ENCODE data around the gene PIR. TPM values are rescaled to one million over a fixed set of nuclear protein-coding genes. Genes with fewer than 3 reads are reported as not detected.

Gene PIR
- total and polyA plus RNA-seq, 2 donors (not counting 3 experiments of a cell fraction or from before 2014, with no cell fraction given): 89.0 to 108 TPM

- H3K27ac ChIP-seq (ENCODE audit: insufficient read depth, low read depth, low read length): no peak overlapping the region
- no peaks in the 10 kb centered on the region for H3K27me3 ChIP-seq (ENCODE audit: control insufficient read depth in 2 of 2, insufficient read depth in 2 of 2, low read length in 2 of 2)
- intact Hi-C loops (cut with micrococcal nuclease): no loop called here
- no peak overlapping the region for H3K9ac ChIP-seq (replicated peaks; ENCODE audit: extremely low read depth, insufficient read depth, low read length)
- H3K36me3 ChIP-seq (ENCODE audit: control insufficient read depth in 2 of 2, extremely low read depth in 1 of 2, insufficient read depth in 2 of 2, low read length in 2 of 2): peaks cover 2 to 5% of the 10 kb centered on the region in 2 experiments
- ChIA-PET POLR2A (no interaction called here), CTCF (interaction anchor here (0.6 to 1.0 kb wide), 2 partner anchors 9 to 19 kb away, joined by 4 read pairs; no protein-coding TSS in a partner anchor)
- no peaks in the 10 kb centered on the region for H3K9me1 ChIP-seq (replicated peaks; ENCODE audit: control insufficient read depth, extremely low read depth, insufficient read depth, low read length)
- BruUV-seq (replicated peaks): no TSS peak
- H3K79me2 ChIP-seq (ENCODE audit: control insufficient read depth, insufficient read depth, low read length): peaks cover 36% of the 10 kb centered on the region
- peaks cover 46% of the 10 kb centered on the region for H3K4me1 ChIP-seq (ENCODE audit: control insufficient read depth, extremely low read depth, insufficient read depth, low read length)
- H2AFZ ChIP-seq (ENCODE audit: low read depth, low read length): no peak overlapping the region
- FAIRE-seq: no peak
- H3K4me3 ChIP-seq (replicated peaks in 1 of 3; ENCODE audit: insufficient read depth in 1 of 3, low read depth in 1 of 3, low read length in 3 of 3): no peak overlapping the region
- no peak for DNase-seq (ENCODE audit: low read depth, low spot score)
- no peak overlapping the region for H3K4me2 ChIP-seq (ENCODE audit: insufficient read depth, low read length)
- no peaks in the 10 kb centered on the region for H3K9me3 ChIP-seq (replicated peaks; ENCODE audit: control insufficient read depth, insufficient read depth, low read length)
- TF ChIP-seq, protein P1, sequence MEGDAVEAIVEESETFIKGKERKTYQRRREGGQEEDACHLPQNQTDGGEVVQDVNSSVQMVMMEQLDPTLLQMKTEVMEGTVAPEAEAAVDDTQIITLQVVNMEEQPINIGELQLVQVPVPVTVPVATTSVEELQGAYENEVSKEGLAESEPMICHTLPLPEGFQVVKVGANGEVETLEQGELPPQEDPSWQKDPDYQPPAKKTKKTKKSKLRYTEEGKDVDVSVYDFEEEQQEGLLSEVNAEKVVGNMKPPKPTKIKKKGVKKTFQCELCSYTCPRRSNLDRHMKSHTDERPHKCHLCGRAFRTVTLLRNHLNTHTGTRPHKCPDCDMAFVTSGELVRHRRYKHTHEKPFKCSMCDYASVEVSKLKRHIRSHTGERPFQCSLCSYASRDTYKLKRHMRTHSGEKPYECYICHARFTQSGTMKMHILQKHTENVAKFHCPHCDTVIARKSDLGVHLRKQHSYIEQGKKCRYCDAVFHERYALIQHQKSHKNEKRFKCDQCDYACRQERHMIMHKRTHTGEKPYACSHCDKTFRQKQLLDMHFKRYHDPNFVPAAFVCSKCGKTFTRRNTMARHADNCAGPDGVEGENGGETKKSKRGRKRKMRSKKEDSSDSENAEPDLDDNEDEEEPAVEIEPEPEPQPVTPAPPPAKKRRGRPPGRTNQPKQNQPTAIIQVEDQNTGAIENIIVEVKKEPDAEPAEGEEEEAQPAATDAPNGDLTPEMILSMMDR (IDR thresholded peaks at IDR 0.05; ENCODE audit: extremely low read depth in 1 of 2, insufficient read depth in 1 of 2, low read depth in 1 of 2, low read length in 2 of 2): no peak
- TF ChIP-seq JUN (IDR thresholded peaks at IDR 0.05; ENCODE audit: borderline replicate concordance, insufficient read depth, insufficient read length, low read depth): no peak
- TF ChIP-seq MAX (IDR thresholded peaks at IDR 0.05; ENCODE audit: insufficient read depth, insufficient read length): no peak
- no peak for TF ChIP-seq GATA2 (IDR thresholded peaks at IDR 0.05; ENCODE audit: insufficient read depth, insufficient read length, low read depth, low read length)
- no peak for TF ChIP-seq POLR2A (IDR thresholded peaks at IDR 0.05; ENCODE audit: low read depth, low read length)
- TF ChIP-seq MYC (IDR thresholded peaks at IDR 0.05; ENCODE audit: low read depth, low read length): no peak
- TF ChIP-seq EZH2 (IDR thresholded peaks at IDR 0.05; ENCODE audit: borderline replicate concordance, low read depth, low read length, severe bottlenecking): no peak
- no peak for TF ChIP-seq FOS (IDR thresholded peaks at IDR 0.05; ENCODE audit: borderline replicate concordance, insufficient read depth, low read length)
- no peaks in the 10 kb centered on the region for H4K20me1 ChIP-seq (replicated peaks; ENCODE audit: control insufficient read depth, extremely low read depth, insufficient read depth, low read length)
- dilution Hi-C loops (cut with MboI; ENCODE audit: extremely low pct_ligation_motif_present, low sequenced_read_pairs): no loop called here
Measured at GRCh38 chrX:15507005-15507404, 13.9 kb upstream of the PIR start.
